GM23338 (cell line): ENCODE data around the gene DLG3. TPM values are rescaled to one million over a fixed set of nuclear protein-coding genes. Genes with fewer than 3 reads are reported as not detected.

Experiments used
- ATAC-seq: fragments of 200-7000 bp; cut with Tn5 transposase; 3 replicates; pipeline ENCODE4 v1.9.1; 2020
- DNase-seq: peaks from one replicate; pipeline ENCODE4 v3.0.0-alpha.2; 2015; ENCODE audit warnings: low spot score
- H2AFZ ChIP-seq: fragments of 200-600 bp; sonication (generic); 2 replicates; pipeline ENCODE4 v1.8.0; 2016; ENCODE audit warnings: antibody characterized with exemption, mild to moderate bottlenecking, moderate library complexity
- H3F3A ChIP-seq: fragments of 200-600 bp; sonication (generic); replicated peaks from 2 replicates; pipeline ENCODE4 v1.8.0; 2017; ENCODE audit warnings: antibody characterized with exemption, mixed run types, low read depth
- H3K27ac ChIP-seq: fragments of 200-600 bp; sonication (generic); 2 replicates; pipeline ENCODE4 v1.6.1; 2016; ENCODE audit warnings: low read depth
- H3K27me3 ChIP-seq: fragments of 200-600 bp; sonication (generic); 2 replicates; pipeline ENCODE4 v1.8.0; 2016; ENCODE audit warnings: mild to moderate bottlenecking, mixed run types, moderate library complexity; ENCODE audit not compliant: insufficient read depth
- H3K36me3 ChIP-seq: fragments of 200-600 bp; sonication (generic); 2 replicates; pipeline ENCODE4 v1.8.0; 2016; ENCODE audit warnings: mild to moderate bottlenecking; ENCODE audit not compliant: insufficient read depth
- H3K4me1 ChIP-seq: fragments of 200-600 bp; sonication (generic); 2 replicates; pipeline ENCODE4 v1.8.0; 2016; ENCODE audit warnings: mild to moderate bottlenecking, moderate library complexity; ENCODE audit not compliant: insufficient read depth
- H3K4me2 ChIP-seq: fragments of 200-600 bp; sonication (generic); 2 replicates; pipeline ENCODE4 v1.7.1; 2017; ENCODE audit warnings: mixed run types
- H3K4me3 ChIP-seq: fragments of 200-600 bp; sonication (generic); 2 replicates; pipeline ENCODE4 v1.6.1; 2016; ENCODE audit warnings: mixed run types
- H3K79me2 ChIP-seq: fragments of 200-600 bp; sonication (generic); replicated peaks from 2 replicates; pipeline ENCODE4 v1.8.0; 2017; ENCODE audit warnings: mild to moderate bottlenecking; ENCODE audit not compliant: insufficient read depth
- H3K9me2 ChIP-seq: fragments of 200-600 bp; sonication (generic); 2 replicates; pipeline ENCODE4 v1.8.0; 2017; ENCODE audit not compliant: insufficient read depth
- H4K20me1 ChIP-seq: fragments of 200-600 bp; sonication (generic); replicated peaks from 2 replicates; pipeline ENCODE4 v1.8.0; 2017; ENCODE audit warnings: mild to moderate bottlenecking; ENCODE audit not compliant: insufficient read depth
- H3K27ac Mint-ChIP-seq: 2 replicates; pipeline ENCODE4 v1.8.0; 2020; ENCODE audit warnings: inconsistent platforms, mild to moderate bottlenecking, moderate library complexity, mixed read lengths
- H3K27me3 Mint-ChIP-seq: 3 replicates; pipeline ENCODE4 v1.8.0; 2022; ENCODE audit warnings: low read depth, mild to moderate bottlenecking, moderate library complexity, mixed read lengths, inconsistent platforms; ENCODE audit not compliant: insufficient read depth, poor library complexity
- H3K36me3 Mint-ChIP-seq: 3 replicates; pipeline ENCODE4 v1.8.0; 2021; ENCODE audit warnings: low read depth, mild to moderate bottlenecking, inconsistent platforms, moderate library complexity, mixed read lengths
- H3K4me1 Mint-ChIP-seq: 3 replicates; pipeline ENCODE4 v1.8.0; 2020; ENCODE audit warnings: mild to moderate bottlenecking, inconsistent platforms, mixed read lengths
- H3K4me3 Mint-ChIP-seq: 3 replicates; pipeline ENCODE4 v1.8.0; 2021; ENCODE audit warnings: moderate library complexity, mild to moderate bottlenecking, inconsistent platforms, mixed read lengths
- H3K9me3 Mint-ChIP-seq: 3 replicates; pipeline ENCODE4 v1.8.0; 2020; ENCODE audit warnings: moderate library complexity, mild to moderate bottlenecking, inconsistent platforms, mixed read lengths
- CREB1 ChIP-seq: fragments of 250-450 bp; sonication (Bioruptor Pico); IDR thresholded peaks from 2 replicates; pipeline ENCODE4 v1.5.0; 2020; ENCODE audit warnings: low read depth, mild to moderate bottlenecking, moderate library complexity
- EZH2 ChIP-seq: fragments of 200-600 bp; sonication (generic); IDR thresholded peaks from one replicate; pipeline ENCODE4 v1.8.0; 2017; ENCODE audit warnings: antibody characterized with exemption, mild to moderate bottlenecking, low read depth; ENCODE audit not compliant: unreplicated experiment
- EZH2phosphoT487 ChIP-seq: fragments of 200-600 bp; sonication (generic); IDR thresholded peaks from one replicate; pipeline ENCODE4 v1.8.1; 2018; ENCODE audit warnings: antibody characterized with exemption; ENCODE audit not compliant: unreplicated experiment
- NANOG ChIP-seq: IDR thresholded peaks from 2 replicates; pipeline ENCODE4 v1.6.1; 2016; ENCODE audit warnings: antibody characterized with exemption, borderline replicate concordance
- STAT1 ChIP-seq: IDR thresholded peaks from one replicate; pipeline ENCODE4 v1.6.1; 2016; ENCODE audit warnings: antibody characterized with exemption; ENCODE audit not compliant: unreplicated experiment
- ZNF114 ChIP-seq: fragments of 250-450 bp; sonication (Bioruptor Pico); IDR thresholded peaks from 2 replicates; pipeline ENCODE4 v1.5.0; 2020; ENCODE audit warnings: mild to moderate bottlenecking, moderate library complexity
- ZNF331 ChIP-seq: fragments of 250-450 bp; sonication (Bioruptor Pico); IDR thresholded peaks from 2 replicates; pipeline ENCODE4 v1.5.0; 2020; ENCODE audit warnings: low read depth, mild to moderate bottlenecking, moderate library complexity
- polyA plus RNA-seq: library from polyadenylated mRNA; unstranded; fragments of >200 nt; fragmentation: Nextera tagmentation; extraction: Ambion mirVana; gene quantifications from 2 replicates; pipeline ENCODE4 v1.2.1, GENCODE V29; 2016
- total RNA-seq: library from RNA; depleted of rRNA; stranded (reverse); fragments of >200 nt; shearing (Covaris generic); gene quantifications from 2 replicates; pipeline ENCODE4 v1.2.3, GENCODE V29; 2014
- TF ChIP-seq, protein P1 (sequence below): fragments of 250-450 bp; sonication (Bioruptor Pico); IDR thresholded peaks from 2 replicates; pipeline ENCODE4 v1.5.0; 2020; ENCODE audit warnings: mild to moderate bottlenecking, moderate library complexity
- TF ChIP-seq, protein P2 (sequence below): IDR thresholded peaks from one replicate; pipeline ENCODE4 v1.6.1; 2018; ENCODE audit warnings: antibody characterized with exemption; ENCODE audit not compliant: unreplicated experiment
- TF ChIP-seq, protein P3 (sequence below): IDR thresholded peaks from 2 replicates; pipeline ENCODE4 v1.6.1; 2016; ENCODE audit warnings: antibody characterized with exemption

Gene DLG3
- total and polyA plus RNA-seq, 2 experiments from 2014 or later, result 13.0 to 61.8 TPM

DNA sequence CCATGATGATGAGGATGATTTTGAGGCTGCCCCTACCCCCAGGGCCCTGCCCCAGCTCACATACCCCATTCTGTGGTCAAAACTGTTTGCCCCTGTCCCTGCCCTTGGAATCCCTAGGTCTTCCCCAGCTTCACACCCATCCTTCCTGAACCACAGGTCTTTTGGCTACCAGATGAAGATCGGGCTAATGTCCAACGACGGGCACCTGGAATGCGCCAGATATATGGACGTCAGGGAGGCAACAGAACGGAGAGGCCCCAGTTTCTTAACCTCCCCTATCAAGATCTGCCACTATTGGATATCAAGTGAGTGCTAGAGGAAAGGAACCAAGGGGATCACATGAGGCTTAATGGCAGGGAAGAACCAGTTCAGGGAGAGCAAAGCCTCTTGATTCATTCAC, 14.9 kb upstream of the DLG3 start:
- no peak overlapping the region for H3K4me3 Mint-ChIP-seq
- no peaks in the 10 kb centered on the region for H3F3A ChIP-seq
- no peak overlapping the region for H3K4me3 ChIP-seq
- H3K27me3 ChIP-seq, result no peaks in the 10 kb centered on the region
- DNase-seq (no peak), ATAC-seq (no peak)
- no peak overlapping the region for H3K27ac Mint-ChIP-seq
- H2AFZ ChIP-seq, result no peak overlapping the region
- H3K4me1 ChIP-seq, result no peaks in the 10 kb centered on the region
- H3K79me2 ChIP-seq, result no peaks in the 10 kb centered on the region
- peaks cover 2% of the 10 kb centered on the region for H3K27me3 Mint-ChIP-seq
- no peak overlapping the region for H3K27ac ChIP-seq
- H3K36me3 Mint-ChIP-seq, result peaks cover 36% of the 10 kb centered on the region
- TF ChIP-seq, protein P1, sequence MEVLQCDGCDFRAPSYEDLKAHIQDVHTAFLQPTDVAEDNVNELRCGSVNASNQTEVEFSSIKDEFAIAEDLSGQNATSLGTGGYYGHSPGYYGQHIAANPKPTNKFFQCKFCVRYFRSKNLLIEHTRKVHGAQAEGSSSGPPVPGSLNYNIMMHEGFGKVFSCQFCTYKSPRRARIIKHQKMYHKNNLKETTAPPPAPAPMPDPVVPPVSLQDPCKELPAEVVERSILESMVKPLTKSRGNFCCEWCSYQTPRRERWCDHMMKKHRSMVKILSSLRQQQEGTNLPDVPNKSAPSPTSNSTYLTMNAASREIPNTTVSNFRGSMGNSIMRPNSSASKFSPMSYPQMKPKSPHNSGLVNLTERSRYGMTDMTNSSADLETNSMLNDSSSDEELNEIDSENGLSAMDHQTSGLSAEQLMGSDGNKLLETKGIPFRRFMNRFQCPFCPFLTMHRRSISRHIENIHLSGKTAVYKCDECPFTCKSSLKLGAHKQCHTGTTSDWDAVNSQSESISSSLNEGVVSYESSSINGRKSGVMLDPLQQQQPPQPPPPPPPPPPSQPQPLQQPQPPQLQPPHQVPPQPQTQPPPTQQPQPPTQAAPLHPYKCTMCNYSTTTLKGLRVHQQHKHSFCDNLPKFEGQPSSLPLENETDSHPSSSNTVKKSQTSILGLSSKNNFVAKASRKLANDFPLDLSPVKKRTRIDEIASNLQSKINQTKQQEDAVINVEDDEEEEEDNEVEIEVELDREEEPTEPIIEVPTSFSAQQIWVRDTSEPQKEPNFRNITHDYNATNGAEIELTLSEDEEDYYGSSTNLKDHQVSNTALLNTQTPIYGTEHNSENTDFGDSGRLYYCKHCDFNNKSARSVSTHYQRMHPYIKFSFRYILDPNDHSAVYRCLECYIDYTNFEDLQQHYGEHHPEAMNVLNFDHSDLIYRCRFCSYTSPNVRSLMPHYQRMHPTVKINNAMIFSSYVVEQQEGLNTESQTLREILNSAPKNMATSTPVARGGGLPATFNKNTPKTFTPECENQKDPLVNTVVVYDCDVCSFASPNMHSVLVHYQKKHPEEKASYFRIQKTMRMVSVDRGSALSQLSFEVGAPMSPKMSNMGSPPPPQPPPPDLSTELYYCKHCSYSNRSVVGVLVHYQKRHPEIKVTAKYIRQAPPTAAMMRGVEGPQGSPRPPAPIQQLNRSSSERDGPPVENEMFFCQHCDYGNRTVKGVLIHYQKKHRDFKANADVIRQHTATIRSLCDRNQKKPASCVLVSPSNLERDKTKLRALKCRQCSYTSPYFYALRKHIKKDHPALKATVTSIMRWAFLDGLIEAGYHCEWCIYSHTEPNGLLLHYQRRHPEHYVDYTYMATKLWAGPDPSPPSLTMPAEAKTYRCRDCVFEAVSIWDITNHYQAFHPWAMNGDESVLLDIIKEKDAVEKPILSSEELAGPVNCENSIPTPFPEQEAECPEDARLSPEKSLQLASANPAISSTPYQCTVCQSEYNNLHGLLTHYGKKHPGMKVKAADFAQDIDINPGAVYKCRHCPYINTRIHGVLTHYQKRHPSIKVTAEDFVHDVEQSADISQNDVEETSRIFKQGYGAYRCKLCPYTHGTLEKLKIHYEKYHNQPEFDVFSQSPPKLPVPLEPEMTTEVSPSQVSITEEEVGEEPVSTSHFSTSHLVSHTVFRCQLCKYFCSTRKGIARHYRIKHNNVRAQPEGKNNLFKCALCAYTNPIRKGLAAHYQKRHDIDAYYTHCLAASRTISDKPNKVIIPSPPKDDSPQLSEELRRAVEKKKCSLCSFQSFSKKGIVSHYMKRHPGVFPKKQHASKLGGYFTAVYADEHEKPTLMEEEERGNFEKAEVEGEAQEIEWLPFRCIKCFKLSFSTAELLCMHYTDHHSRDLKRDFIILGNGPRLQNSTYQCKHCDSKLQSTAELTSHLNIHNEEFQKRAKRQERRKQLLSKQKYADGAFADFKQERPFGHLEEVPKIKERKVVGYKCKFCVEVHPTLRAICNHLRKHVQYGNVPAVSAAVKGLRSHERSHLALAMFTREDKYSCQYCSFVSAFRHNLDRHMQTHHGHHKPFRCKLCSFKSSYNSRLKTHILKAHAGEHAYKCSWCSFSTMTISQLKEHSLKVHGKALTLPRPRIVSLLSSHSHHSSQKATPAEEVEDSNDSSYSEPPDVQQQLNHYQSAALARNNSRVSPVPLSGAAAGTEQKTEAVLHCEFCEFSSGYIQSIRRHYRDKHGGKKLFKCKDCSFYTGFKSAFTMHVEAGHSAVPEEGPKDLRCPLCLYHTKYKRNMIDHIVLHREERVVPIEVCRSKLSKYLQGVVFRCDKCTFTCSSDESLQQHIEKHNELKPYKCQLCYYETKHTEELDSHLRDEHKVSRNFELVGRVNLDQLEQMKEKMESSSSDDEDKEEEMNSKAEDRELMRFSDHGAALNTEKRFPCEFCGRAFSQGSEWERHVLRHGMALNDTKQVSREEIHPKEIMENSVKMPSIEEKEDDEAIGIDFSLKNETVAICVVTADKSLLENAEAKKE (CRISPR knock-in tag), result no peak
- no peak for TF ChIP-seq STAT1
- H3K9me3 Mint-ChIP-seq, result no peaks in the 10 kb centered on the region
- no peak overlapping the region for H3K4me2 ChIP-seq
- peaks cover 13% of the 10 kb centered on the region; the same call in 2 of the 3 replicates for H3K4me1 Mint-ChIP-seq
- H4K20me1 ChIP-seq, result no peaks in the 10 kb centered on the region
- H3K9me2 ChIP-seq, result no peaks in the 10 kb centered on the region
- H3K36me3 ChIP-seq, result no peaks in the 10 kb centered on the region

DNA sequence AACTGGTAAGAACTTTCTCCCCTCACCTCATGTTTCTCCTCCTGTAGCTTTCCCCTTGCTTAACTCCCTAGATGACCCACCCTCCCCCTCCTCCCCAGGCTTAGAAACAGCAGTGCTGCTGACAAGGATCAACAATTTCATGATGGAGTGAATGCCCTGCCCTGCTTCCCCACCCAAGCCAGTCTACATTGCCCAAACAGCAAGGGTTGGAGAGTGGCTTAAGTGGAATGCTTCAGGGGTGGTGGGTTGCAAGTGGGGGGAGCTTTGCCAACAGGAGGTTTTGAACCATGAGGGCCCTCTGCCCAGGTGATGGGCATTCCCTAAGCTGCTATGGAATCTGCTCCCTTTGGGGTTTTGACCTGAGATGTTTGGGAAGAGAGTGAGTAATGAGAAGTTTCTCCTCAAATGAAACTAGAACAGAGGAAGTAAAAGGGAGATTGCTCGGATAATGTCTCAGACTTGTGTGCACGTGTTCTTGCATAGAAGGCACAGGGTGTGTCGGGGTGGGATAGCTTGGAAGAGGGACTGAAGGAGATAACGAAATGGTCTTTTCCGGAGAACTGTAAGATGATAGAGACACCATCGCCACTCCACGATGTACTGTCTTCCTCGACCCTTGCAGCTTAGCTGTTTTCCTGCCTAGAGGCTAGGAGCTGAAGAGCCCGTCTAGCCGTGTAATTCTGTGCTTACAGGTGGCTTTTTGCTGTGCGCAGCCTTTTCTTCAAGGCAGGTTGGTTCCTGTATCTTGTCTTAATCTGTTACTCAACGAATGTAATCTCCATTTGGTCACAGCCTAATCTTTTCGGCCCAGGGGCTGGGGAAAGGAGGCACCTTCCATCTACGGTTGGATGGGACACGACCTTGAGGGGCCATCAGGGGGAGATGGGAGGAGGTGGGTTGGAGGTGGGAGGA, 11.4 kb upstream of the DLG3 start:
- Histone ChIP-seq H3K27me3 (no peaks in the 10 kb centered on the region), H2AFZ (peak overlapping the region; percentile 87; the same call in 1 of the 2 replicates)
- no peak for TF ChIP-seq ZNF114 (CRISPR knock-in tag)
- TF ChIP-seq EZH2, result no peak
- no peak for TF ChIP-seq ZNF331 (CRISPR knock-in tag)
- TF ChIP-seq EZH2phosphoT487, result no peak
- TF ChIP-seq NANOG, result no peak
- TF ChIP-seq, protein P2, sequence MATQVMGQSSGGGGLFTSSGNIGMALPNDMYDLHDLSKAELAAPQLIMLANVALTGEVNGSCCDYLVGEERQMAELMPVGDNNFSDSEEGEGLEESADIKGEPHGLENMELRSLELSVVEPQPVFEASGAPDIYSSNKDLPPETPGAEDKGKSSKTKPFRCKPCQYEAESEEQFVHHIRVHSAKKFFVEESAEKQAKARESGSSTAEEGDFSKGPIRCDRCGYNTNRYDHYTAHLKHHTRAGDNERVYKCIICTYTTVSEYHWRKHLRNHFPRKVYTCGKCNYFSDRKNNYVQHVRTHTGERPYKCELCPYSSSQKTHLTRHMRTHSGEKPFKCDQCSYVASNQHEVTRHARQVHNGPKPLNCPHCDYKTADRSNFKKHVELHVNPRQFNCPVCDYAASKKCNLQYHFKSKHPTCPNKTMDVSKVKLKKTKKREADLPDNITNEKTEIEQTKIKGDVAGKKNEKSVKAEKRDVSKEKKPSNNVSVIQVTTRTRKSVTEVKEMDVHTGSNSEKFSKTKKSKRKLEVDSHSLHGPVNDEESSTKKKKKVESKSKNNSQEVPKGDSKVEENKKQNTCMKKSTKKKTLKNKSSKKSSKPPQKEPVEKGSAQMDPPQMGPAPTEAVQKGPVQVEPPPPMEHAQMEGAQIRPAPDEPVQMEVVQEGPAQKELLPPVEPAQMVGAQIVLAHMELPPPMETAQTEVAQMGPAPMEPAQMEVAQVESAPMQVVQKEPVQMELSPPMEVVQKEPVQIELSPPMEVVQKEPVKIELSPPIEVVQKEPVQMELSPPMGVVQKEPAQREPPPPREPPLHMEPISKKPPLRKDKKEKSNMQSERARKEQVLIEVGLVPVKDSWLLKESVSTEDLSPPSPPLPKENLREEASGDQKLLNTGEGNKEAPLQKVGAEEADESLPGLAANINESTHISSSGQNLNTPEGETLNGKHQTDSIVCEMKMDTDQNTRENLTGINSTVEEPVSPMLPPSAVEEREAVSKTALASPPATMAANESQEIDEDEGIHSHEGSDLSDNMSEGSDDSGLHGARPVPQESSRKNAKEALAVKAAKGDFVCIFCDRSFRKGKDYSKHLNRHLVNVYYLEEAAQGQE, result no peak
- TF ChIP-seq, protein P3, sequence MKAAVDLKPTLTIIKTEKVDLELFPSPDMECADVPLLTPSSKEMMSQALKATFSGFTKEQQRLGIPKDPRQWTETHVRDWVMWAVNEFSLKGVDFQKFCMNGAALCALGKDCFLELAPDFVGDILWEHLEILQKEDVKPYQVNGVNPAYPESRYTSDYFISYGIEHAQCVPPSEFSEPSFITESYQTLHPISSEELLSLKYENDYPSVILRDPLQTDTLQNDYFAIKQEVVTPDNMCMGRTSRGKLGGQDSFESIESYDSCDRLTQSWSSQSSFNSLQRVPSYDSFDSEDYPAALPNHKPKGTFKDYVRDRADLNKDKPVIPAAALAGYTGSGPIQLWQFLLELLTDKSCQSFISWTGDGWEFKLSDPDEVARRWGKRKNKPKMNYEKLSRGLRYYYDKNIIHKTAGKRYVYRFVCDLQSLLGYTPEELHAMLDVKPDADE, result no peak
- TF ChIP-seq CREB1, result no peak

More for the DNA sequence above, 11.4 kb upstream of the DLG3 start:
- no peaks in the 10 kb centered on the region for H3F3A ChIP-seq
- no peaks in the 10 kb centered on the region for H3K36me3 ChIP-seq
- H3K79me2 ChIP-seq, result no peaks in the 10 kb centered on the region
- Mint-ChIP-seq H3K36me3 (peaks cover 29% of the 10 kb centered on the region), H3K4me1 (peaks cover 18% of the 10 kb centered on the region), H3K4me3 (peak overlapping the region; percentile 90), H3K27me3 (peaks cover 4% of the 10 kb centered on the region), H3K9me3 (no peaks in the 10 kb centered on the region), H3K27ac (peak overlapping the region; percentile 82; the same call in 1 of the 2 replicates)
- peak overlapping the region; percentile 71 for H3K4me2 ChIP-seq
- H3K9me2 ChIP-seq, result no peaks in the 10 kb centered on the region
- H3K27ac ChIP-seq, result no peak overlapping the region
- DNase-seq (no peak), ATAC-seq (no peak)
- peak overlapping the region; percentile 81; the same call in 1 of the 2 replicates for H3K4me3 ChIP-seq
- H3K4me1 ChIP-seq, result no peaks in the 10 kb centered on the region; the same call in 1 of the 2 replicates
- no peaks in the 10 kb centered on the region for H4K20me1 ChIP-seq
